ENCODE data around the gene ADH1A. TPM values are rescaled to one million over a fixed set of nuclear protein-coding genes. Genes with fewer than 3 reads are reported as not detected.
A peak's percentile ranks its signal among the peaks of the same experiment; 100 is the strongest.
"Not testable (repeated sequence)": the region's sequence is repeated elsewhere in the genome, so short reads cannot be mapped to it uniquely, and the experiment has no call there.

Gene ADH1A
- not detected in 2 replicates for total RNA-seq

- no peak for DNase-seq (ENCODE audit: low read depth in 2 of 2)
Observed at GRCh38 chr4:99290848-99291786, at the start of gene ADH1A. Gene ADH1A (minus strand): TSS chr4:99290985. CDS start chr4:99290914, 71 bp downstream.

GRCh38 chr4:99339172-99339571, 48.4 kb upstream of the ADH1A start:
- DNase-seq (ENCODE audit: low read depth in 2 of 2): no peak

GRCh38 chr4:99336553-99336952, 45.8 kb upstream of the ADH1A start:
- DNase-seq (ENCODE audit: low read depth in 2 of 2): no peak

- no peak for DNase-seq (ENCODE audit: low read depth in 2 of 2)
Observed at GRCh38 chr4:99334880-99335279, 44.1 kb upstream of the ADH1A start.

GRCh38 chr4:99330648-99331047, 39.9 kb upstream of the ADH1A start:
- no peak for DNase-seq (ENCODE audit: low read depth in 2 of 2)

- DNase-seq (ENCODE audit: low read depth in 2 of 2): no peak
Observed at GRCh38 chr4:99329876-99330275, 39.1 kb upstream of the ADH1A start.

GRCh38 chr4:99324979-99325378, 34.2 kb upstream of the ADH1A start:
- DNase-seq (ENCODE audit: low read depth in 2 of 2): no peak

GRCh38 chr4:99324361-99324760, 33.6 kb upstream of the ADH1A start:
- no peak for DNase-seq (ENCODE audit: low read depth in 2 of 2)

- DNase-seq (ENCODE audit: low read depth in 2 of 2): no peak
Observed at GRCh38 chr4:99323756-99324155, 33.0 kb upstream of the ADH1A start.

GRCh38 chr4:99321241-99322191, 30.7 kb upstream of the ADH1A start, which contains the start of gene ADH1B:
Gene ADH1B (minus strand): TSS chr4:99321401. CDS start chr4:99321331, 70 bp downstream.
- no peak for DNase-seq (ENCODE audit: low read depth in 2 of 2)

GRCh38 chr4:99317811-99318210, 27.0 kb upstream of the ADH1A start:
- DNase-seq (ENCODE audit: low read depth in 2 of 2): not testable (repeated sequence)

GRCh38 chr4:99317354-99317753, 26.6 kb upstream of the ADH1A start:
- DNase-seq (ENCODE audit: low read depth in 2 of 2): no peak

- DNase-seq (ENCODE audit: low read depth in 2 of 2): no peak
Observed at GRCh38 chr4:99315839-99316238, 25.1 kb upstream of the ADH1A start.

GRCh38 chr4:99314211-99314610, 23.4 kb upstream of the ADH1A start:
- no peak for DNase-seq (ENCODE audit: low read depth in 2 of 2)

- no peak for DNase-seq (ENCODE audit: low read depth in 2 of 2)
Observed at GRCh38 chr4:99310389-99310788, 19.6 kb upstream of the ADH1A start.

GRCh38 chr4:99305638-99306400, 15.0 kb upstream of the ADH1A start:
- no peak for DNase-seq (ENCODE audit: low read depth in 2 of 2)

GRCh38 chr4:99301376-99302164, 10.8 kb upstream of the ADH1A start:
- DNase-seq (ENCODE audit: low read depth in 2 of 2): no peak

GRCh38 chr4:99300934-99301333, 10.1 kb upstream of the ADH1A start:
- peak in 1 of 2 donors; percentile 48 for DNase-seq (ENCODE audit: low read depth in 2 of 2)

GRCh38 chr4:99293357-99293756, 2.6 kb upstream of the ADH1A start:
- DNase-seq (ENCODE audit: low read depth in 2 of 2): no peak

- no peak for DNase-seq (ENCODE audit: low read depth in 2 of 2)
Observed at GRCh38 chr4:99285387-99285786, 5.4 kb downstream of the ADH1A start.

Data from lung microvascular endothelial cell (primary cell).